Neuronal stem cell (in vitro differentiated cells): ENCODE data around the gene NEK8.
A peak's percentile ranks its signal among the peaks of the same experiment; 100 is the strongest.

Experiments
- DNase-seq: peaks from one replicate; pipeline ENCODE4 v3.0.0-alpha.2; 2013; ENCODE audit warnings: low spot score
- H2AFZ ChIP-seq: one replicate; pipeline ENCODE4 v1.6.1; 2013; ENCODE audit warnings: mild to moderate bottlenecking, low read length, inconsistent platforms
- H2AK5ac ChIP-seq: 2 replicates; pipeline ENCODE4 v1.6.1; 2013; ENCODE audit warnings: low read depth, mild to moderate bottlenecking, inconsistent platforms, low read length, moderate library complexity, mixed read lengths
- H2BK120ac ChIP-seq: 2 replicates; pipeline ENCODE4 v1.6.1; 2013; ENCODE audit warnings: low read depth, mild to moderate bottlenecking, inconsistent platforms, low read length, moderate library complexity, mixed read lengths
- H2BK12ac ChIP-seq: one replicate; pipeline ENCODE4 v1.6.1; 2013; ENCODE audit warnings: low read length, inconsistent platforms
- H2BK15ac ChIP-seq: 2 replicates; pipeline ENCODE4 v1.6.1; 2013; ENCODE audit warnings: mild to moderate bottlenecking, low read length, inconsistent platforms, mixed read lengths
- H2BK5ac ChIP-seq: one replicate; pipeline ENCODE4 v1.6.1; 2013; ENCODE audit warnings: inconsistent platforms, mild to moderate bottlenecking, low read length, moderate library complexity
- H3K14ac ChIP-seq: one replicate; pipeline ENCODE4 v1.6.1; 2013; ENCODE audit warnings: low read length, inconsistent platforms
- H3K18ac ChIP-seq: 2 replicates; pipeline ENCODE4 v1.6.1; 2013; ENCODE audit warnings: low read length, inconsistent platforms
- H3K23ac ChIP-seq: 2 replicates; pipeline ENCODE4 v1.6.1; 2013; ENCODE audit warnings: low read depth, mild to moderate bottlenecking, mixed read lengths, low read length, inconsistent platforms; ENCODE audit not compliant: poor library complexity
- H3K27ac ChIP-seq: replicated peaks from 3 replicates; pipeline ENCODE4 v1.5.1; 2013; ENCODE audit warnings: low read length, inconsistent platforms
- H3K27me3 ChIP-seq, 3 experiments: 2 replicates each; pipeline ENCODE4 v1.6.1; 2013; ENCODE audit warnings: low read length in 3 of 3, mild to moderate bottlenecking in 2 of 3, inconsistent platforms in 1 of 3, low read depth in 1 of 3, mixed read lengths in 1 of 3, moderate library complexity in 1 of 3; ENCODE audit not compliant: control insufficient read depth in 3 of 3, insufficient read depth in 3 of 3
- H3K36me3 ChIP-seq, 2 donors: replicated peaks in 1 of 2; 2 replicates each; pipeline ENCODE4 v1.6.1; 2013; ENCODE audit warnings: low read length in 2 of 2; ENCODE audit not compliant: control insufficient read depth in 2 of 2, insufficient read depth in 2 of 2
- H3K4ac ChIP-seq: 2 replicates; pipeline ENCODE4 v1.6.1; 2013; ENCODE audit warnings: inconsistent platforms, mild to moderate bottlenecking, low read length, moderate library complexity
- H3K4me1 ChIP-seq, 2 donors: 1 replicate in 1 of 2; 2 replicates in 1 of 2; pipeline ENCODE4 v1.6.1; 2013; ENCODE audit warnings: low read length in 2 of 2, low read depth in 1 of 2; ENCODE audit not compliant: control insufficient read depth in 2 of 2, insufficient read depth in 1 of 2
- H3K4me2 ChIP-seq: one replicate; pipeline ENCODE4 v1.6.1; 2013; ENCODE audit warnings: mild to moderate bottlenecking, low read length, inconsistent platforms; ENCODE audit not compliant: insufficient read depth, poor library complexity, severe bottlenecking
- H3K4me3 ChIP-seq, 2 donors: 2 replicates each; pipeline ENCODE4 v1.5.1; 2013; ENCODE audit warnings: low read length in 2 of 2, mild to moderate bottlenecking in 2 of 2, inconsistent platforms in 1 of 2, moderate library complexity in 1 of 2
- H3K79me1 ChIP-seq: one replicate; pipeline ENCODE4 v1.6.1; 2013; ENCODE audit warnings: low read depth, mild to moderate bottlenecking, inconsistent platforms, low read length, moderate library complexity
- H3K9ac ChIP-seq: one replicate; pipeline ENCODE4 v1.6.1; 2013; ENCODE audit warnings: mild to moderate bottlenecking, low read depth, low read length, inconsistent platforms; ENCODE audit not compliant: poor library complexity
- H3K9me3 ChIP-seq, 2 donors: replicated peaks in 1 of 2; 2 replicates each; pipeline versions ENCODE3 to v1.6.1; 2013; ENCODE audit warnings: low read length in 2 of 2, mild to moderate bottlenecking in 2 of 2, inconsistent platforms in 1 of 2, low read depth in 1 of 2, mixed read lengths in 1 of 2, moderate library complexity in 1 of 2; ENCODE audit not compliant: control insufficient read depth in 2 of 2, insufficient read depth in 1 of 2
- H4K8ac ChIP-seq: one replicate; pipeline ENCODE4 v1.6.1; 2013; ENCODE audit warnings: low read depth, mild to moderate bottlenecking, inconsistent platforms, low read length, moderate library complexity
- H4K91ac ChIP-seq: one replicate; pipeline ENCODE4 v1.6.1; 2013; ENCODE audit warnings: low read length, low read depth, mild to moderate bottlenecking, inconsistent platforms; ENCODE audit not compliant: poor library complexity
- WGBS, 2 donors: extraction: QIAGEN DNeasy Blood & Tissue Kit; methylation state at CpG; one replicate each; pipeline ENCODE4 v1.1.7; 2013; ENCODE audit warnings: missing lambda C conversion rate in 2 of 2, mixed read lengths in 1 of 2; ENCODE audit not compliant: insufficient read length in 2 of 2, insufficient replicate concordance in 1 of 2; ENCODE audit errors: extremely low coverage in 2 of 2; 5-methylcytosine and 5-hydroxymethylcytosine counted together

NEK8 gene

GRCh38 chr17:28702752-28703150 is 25.8 kb upstream of the NEK8 start:
- Histone ChIP-seq H3K27ac (peak overlapping the region; percentile 56), H3K9me3 (no peaks in the 10 kb centered on the region), H4K91ac (no peak overlapping the region), H3K4me1 (peaks cover 16 to 19% of the 10 kb centered on the region in 2 donors), H2AK5ac (no peak overlapping the region), H4K8ac (no peak overlapping the region), H3K18ac (no peak overlapping the region), H3K36me3 (peaks cover 55 to 72% of the 10 kb centered on the region in 2 donors), H3K79me1 (peaks cover 6% of the 10 kb centered on the region), H2BK5ac (no peak overlapping the region), H3K4me3 (no peak overlapping the region), H3K23ac (no peak overlapping the region), H3K14ac (no peak overlapping the region), H2BK12ac (no peak overlapping the region), H2BK15ac (no peak overlapping the region), H3K27me3 (no peaks in the 10 kb centered on the region), H2AFZ (no peak overlapping the region), H3K4me2 (no peak overlapping the region), H3K4ac (no peak overlapping the region), H2BK120ac (no peak overlapping the region), H3K9ac (no peak overlapping the region)
- WGBS, 2 donors, result no CpG with 5 or more reads among the region's 3 CpGs
- no peak for DNase-seq

GRCh38 chr17:28703552-28704218 is 24.9 kb upstream of the NEK8 start:
- Histone ChIP-seq H2AFZ (no peak overlapping the region), H3K9me3 (no peaks in the 10 kb centered on the region), H3K9ac (peak overlapping the region; percentile 27), H2BK120ac (no peak overlapping the region), H3K4me3 (no peak overlapping the region), H4K91ac (no peak overlapping the region), H3K18ac (no peak overlapping the region), H3K27me3 (no peaks in the 10 kb centered on the region), H4K8ac (no peak overlapping the region), H3K4me1 (peaks cover 16 to 19% of the 10 kb centered on the region in 2 donors), H3K4me2 (no peak overlapping the region), H3K27ac (peak overlapping the region; percentile 56), H3K14ac (no peak overlapping the region), H3K23ac (peak overlapping the region; percentile 32), H2BK15ac (no peak overlapping the region), H2BK5ac (no peak overlapping the region), H2BK12ac (no peak overlapping the region), H3K4ac (no peak overlapping the region), H3K36me3 (peaks cover 46 to 62% of the 10 kb centered on the region in 2 donors), H3K79me1 (peaks cover 6% of the 10 kb centered on the region), H2AK5ac (no peak overlapping the region)
- DNase-seq, result no peak
- WGBS, 2 donors, result no CpG with 5 or more reads among the region's 16 CpGs

GRCh38 chr17:28704219-28704858 is 24.2 kb upstream of the NEK8 start:
- Histone ChIP-seq H3K9me3 (no peaks in the 10 kb centered on the region), H3K18ac (peak overlapping the region; percentile 2), H3K4me1 (peaks cover 16 to 19% of the 10 kb centered on the region in 2 donors), H3K4ac (no peak overlapping the region), H3K23ac (peak overlapping the region; percentile 32), H2AFZ (no peak overlapping the region), H3K36me3 (peaks cover 39 to 56% of the 10 kb centered on the region in 2 donors), H2AK5ac (no peak overlapping the region), H3K14ac (no peak overlapping the region), H4K91ac (no peak overlapping the region), H3K79me1 (peaks cover 6% of the 10 kb centered on the region), H3K27ac (no peak overlapping the region), H2BK12ac (no peak overlapping the region), H2BK5ac (no peak overlapping the region), H3K27me3 (no peaks in the 10 kb centered on the region), H3K4me2 (no peak overlapping the region), H3K4me3 (no peak overlapping the region), H2BK120ac (no peak overlapping the region), H3K9ac (peak overlapping the region; percentile 27), H2BK15ac (no peak overlapping the region), H4K8ac (no peak overlapping the region)
- no peak for DNase-seq
- WGBS, 2 donors, result no CpG with 5 or more reads among the region's 14 CpGs

- WGBS, 2 donors, result no CpG with 5 or more reads among the region's 5 CpGs
Measured at GRCh38 chr17:28705074-28705659, 23.4 kb upstream of the NEK8 start.

More at GRCh38 chr17:28705074-28705659, 23.4 kb upstream of the NEK8 start:
- peak overlapping the region; percentile 37 for H2AK5ac ChIP-seq
- no peak overlapping the region for H3K4ac ChIP-seq
- peaks cover 31 to 54% of the 10 kb centered on the region in 2 donors for H3K36me3 ChIP-seq
- H3K14ac ChIP-seq, result no peak overlapping the region
- H4K91ac ChIP-seq, result no peak overlapping the region
- H3K4me3 ChIP-seq, result peak overlapping the region in 1 of 2 donors; percentile 26
- no peak overlapping the region for H2BK15ac ChIP-seq
- peak overlapping the region; percentile 42 for H3K18ac ChIP-seq
- no peak overlapping the region for H4K8ac ChIP-seq
- no peak overlapping the region for H2BK120ac ChIP-seq
- peaks cover 18 to 23% of the 10 kb centered on the region in 2 donors for H3K4me1 ChIP-seq
- H3K9ac ChIP-seq, result peak overlapping the region; percentile 63
- H3K23ac ChIP-seq, result no peak overlapping the region
- H2AFZ ChIP-seq, result no peak overlapping the region
- no peak overlapping the region for H3K4me2 ChIP-seq
- H3K9me3 ChIP-seq, result no peaks in the 10 kb centered on the region
- no peak overlapping the region for H3K27ac ChIP-seq
- no peak for DNase-seq
- H3K79me1 ChIP-seq, result peaks cover 9% of the 10 kb centered on the region
- H2BK5ac ChIP-seq, result no peak overlapping the region
- H2BK12ac ChIP-seq, result no peak overlapping the region
- no peaks in the 10 kb centered on the region for H3K27me3 ChIP-seq
